Measurements from ENCODE around the gene SLC22A23. TPM values are rescaled to one million over a fixed set of nuclear protein-coding genes. Genes with fewer than 3 reads are reported as not detected.

Gene SLC22A23
- total and polyA plus RNA-seq, 8 donors, result 5.9 to 241 (median 18.9) TPM

GRCh38 chr6:3323696-3324261 is 133.1 kb downstream of the SLC22A23 start:
- H3K4me1 ChIP-seq, result peaks cover 12 to 32% (median 24%) of the 10 kb centered on the region in 4 donors
- no peaks in the 10 kb centered on the region for H3K27me3 ChIP-seq
- H3K4me3 ChIP-seq, result no peak overlapping the region
- no peaks in the 10 kb centered on the region for H3K9me3 ChIP-seq
- H3K27ac ChIP-seq, result peak overlapping the region in 4 of 5 donors; percentile 34 to 60 (median 51)
- WGBS, 5 donors, result 78 to 94% (median 90%) methylated on average over 18 to 21 of the region's 21 CpGs
- peaks cover 0 to 9% (median 7%) of the 10 kb centered on the region in 4 donors for H3K36me3 ChIP-seq
- TF ChIP-seq POLR2AphosphoS5 (IDR thresholded peaks at IDR 0.05), result no peak
- no peak for TF ChIP-seq POLR2A (IDR thresholded peaks at IDR 0.05)
- intact Hi-C loops (cut with DNase I; ENCODE audit: low total_unique reads), result no loop called here
- peak in 1 of 2 donors; percentile 19 for DNase-seq

DNA sequence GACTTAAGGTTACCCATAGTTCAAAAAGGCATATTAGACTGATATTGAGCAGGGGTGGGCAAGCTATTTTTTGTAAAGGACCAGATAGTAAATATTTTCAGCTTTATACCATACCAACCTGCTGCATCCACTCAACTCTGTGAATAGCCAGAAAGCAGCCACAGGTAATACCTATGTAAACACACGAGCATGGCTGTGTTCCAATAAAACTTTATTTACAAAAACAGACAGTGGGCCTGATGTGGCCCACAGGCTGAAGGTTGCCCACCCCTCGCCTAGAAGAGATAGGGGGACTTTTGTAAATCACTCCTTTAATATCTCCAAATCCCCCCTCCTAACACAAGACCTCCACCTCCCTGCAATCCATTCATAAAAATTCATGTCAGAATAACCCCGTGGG is 133.7 kb downstream of the SLC22A23 start:
- peak overlapping the region in 1 of 5 donors; percentile 55 for H3K27ac ChIP-seq
- 68 to 83% (median 82%) methylated on average over 3 of the region's 3 CpGs for WGBS, 5 donors
- H3K4me1 ChIP-seq, result peaks cover 7 to 26% (median 20%) of the 10 kb centered on the region in 4 donors

DNA sequence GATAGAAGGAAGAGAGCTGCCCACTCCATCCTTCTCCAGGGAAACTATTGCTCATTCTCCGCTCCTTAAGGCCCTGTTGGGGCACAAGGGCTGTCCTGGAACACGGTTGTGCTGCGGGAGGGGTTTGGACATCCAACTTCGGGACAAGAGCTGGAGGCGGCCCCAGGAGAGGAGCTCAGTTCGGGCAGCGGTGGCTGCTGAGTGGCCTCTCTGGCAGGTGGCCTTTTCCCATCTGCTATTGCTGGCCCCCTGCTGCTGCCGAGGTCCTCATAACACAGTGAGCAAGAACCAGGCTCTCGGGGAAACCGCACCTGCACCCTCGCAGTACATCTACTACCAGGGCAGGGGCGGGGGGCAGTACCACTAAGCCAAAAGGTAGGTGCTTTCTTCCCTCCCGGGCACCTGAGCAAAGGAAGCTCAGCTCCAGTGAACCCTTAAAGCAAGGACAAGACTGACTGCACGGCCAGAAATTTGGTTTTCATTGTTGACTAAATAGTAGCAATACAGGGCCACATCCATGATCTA is 134.4 kb downstream of the SLC22A23 start:
- Histone ChIP-seq H3K27ac (peak overlapping the region in 1 of 5 donors; percentile 1), H3K4me1 (peaks cover 7 to 25% (median 20%) of the 10 kb centered on the region in 4 donors), H3K9me3 (no peaks in the 10 kb centered on the region), H3K4me3 (no peak overlapping the region), H3K27me3 (no peaks in the 10 kb centered on the region), H3K36me3 (peaks cover 0 to 20% (median 7%) of the 10 kb centered on the region in 4 donors)
- no peak for DNase-seq
- TF ChIP-seq POLR2AphosphoS5 (IDR thresholded peaks at IDR 0.05) (no peak), POLR2A (IDR thresholded peaks at IDR 0.05) (no peak), CTCF (IDR thresholded peaks at IDR 0.05) (no peak), EP300 (IDR thresholded peaks at IDR 0.05) (no peak)
- intact Hi-C loops (cut with DNase I; ENCODE audit: low total_unique reads), result no loop called here
- WGBS, 5 donors, result 87 to 93% (median 90%) methylated on average over 12 to 14 of the region's 14 CpGs

More for the DNA sequence above, 133.7 kb downstream of the SLC22A23 start:
- DNase-seq, result no peak
- intact Hi-C loops (cut with DNase I; ENCODE audit: low total_unique reads), result no loop called here
- Histone ChIP-seq H3K9me3 (no peaks in the 10 kb centered on the region), H3K36me3 (peaks cover 0 to 15% (median 7%) of the 10 kb centered on the region in 4 donors), H3K27me3 (no peaks in the 10 kb centered on the region), H3K4me3 (no peak overlapping the region)
- TF ChIP-seq POLR2AphosphoS5 (IDR thresholded peaks at IDR 0.05) (no peak), EP300 (IDR thresholded peaks at IDR 0.05) (no peak), CTCF (IDR thresholded peaks at IDR 0.05) (no peak), POLR2A (IDR thresholded peaks at IDR 0.05) (no peak)

DNA sequence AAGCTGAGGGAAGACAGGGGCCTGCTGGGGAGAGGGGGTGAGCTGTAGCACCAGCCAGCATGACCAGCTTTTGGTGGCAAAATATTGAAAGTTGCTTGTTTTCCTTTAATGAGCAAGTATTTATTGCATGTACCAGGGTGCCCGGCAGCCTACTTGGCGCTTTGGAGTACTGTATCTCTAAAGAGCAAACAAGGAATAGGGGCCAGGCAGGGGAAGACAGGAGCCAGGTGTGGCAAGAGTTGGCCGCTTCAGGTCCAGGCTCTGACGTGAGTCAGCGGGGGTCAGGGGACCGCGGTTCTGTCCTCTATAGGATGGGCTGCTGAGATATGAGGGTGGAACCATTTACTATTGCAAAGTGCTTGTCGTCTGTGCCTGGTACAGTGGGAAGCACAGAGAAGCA is 135.0 kb downstream of the SLC22A23 start:
- DNase-seq, result peak in 1 of 2 donors; percentile 40
- Histone ChIP-seq H3K4me1 (peaks cover 7 to 25% (median 20%) of the 10 kb centered on the region in 4 donors), H3K4me3 (no peak overlapping the region), H3K9me3 (no peaks in the 10 kb centered on the region), H3K27ac (peak overlapping the region in 1 of 5 donors; percentile 1), H3K36me3 (peaks cover 0 to 26% (median 7%) of the 10 kb centered on the region in 4 donors), H3K27me3 (no peaks in the 10 kb centered on the region)
- WGBS, 5 donors, result 39 to 73% (median 50%) methylated on average over 8 of the region's 8 CpGs
- intact Hi-C loops (cut with DNase I; ENCODE audit: low total_unique reads), result no loop called here
- TF ChIP-seq POLR2AphosphoS5 (IDR thresholded peaks at IDR 0.05), result no peak

GRCh38 chr6:3321042-3321441 is 135.8 kb downstream of the SLC22A23 start:
- H3K4me3 ChIP-seq, result no peak overlapping the region
- intact Hi-C loops (cut with DNase I; ENCODE audit: low total_unique reads), result no loop called here
- TF ChIP-seq POLR2A (IDR thresholded peaks at IDR 0.05), result no peak
- no peak for TF ChIP-seq EP300 (IDR thresholded peaks at IDR 0.05)
- no peak for TF ChIP-seq POLR2AphosphoS5 (IDR thresholded peaks at IDR 0.05)
- no peak for TF ChIP-seq CTCF (IDR thresholded peaks at IDR 0.05)
- H3K4me1 ChIP-seq, result peaks cover 7 to 25% (median 19%) of the 10 kb centered on the region in 4 donors
- no peaks in the 10 kb centered on the region for H3K9me3 ChIP-seq
- WGBS, 5 donors, result 83 to 97% (median 89%) methylated on average over 11 of the region's 11 CpGs
- DNase-seq, result peak in 1 of 2 donors; percentile 3
- H3K27me3 ChIP-seq, result no peaks in the 10 kb centered on the region
- peaks cover 0 to 26% (median 8%) of the 10 kb centered on the region in 4 donors for H3K36me3 ChIP-seq
- no peak overlapping the region for H3K27ac ChIP-seq

Data from stomach (tissue), 9 donors.